ENCODE results near the gene KRT17.

KRT17 gene

GRCh38 chr17:41653421-41653820 is 29.0 kb upstream of the KRT17 start:
- no peak for DNase-seq (ENCODE audit: low read depth)
- no peak overlapping the region for H3K4me3 ChIP-seq (ENCODE audit: low read length)
- TF ChIP-seq CTCF (conservative IDR thresholded peaks at IDR 0.05; ENCODE audit: low read depth, low read length) = no peak

- no peak for TF ChIP-seq CTCF (conservative IDR thresholded peaks at IDR 0.05; ENCODE audit: low read depth, low read length)
- no peak overlapping the region for H3K4me3 ChIP-seq (ENCODE audit: low read length)
- DNase-seq (ENCODE audit: low read depth) = no peak
These were observed 28.1 kb upstream of the KRT17 start for GRCh38 chr17:41652461-41652970.

- no peak for TF ChIP-seq CTCF (conservative IDR thresholded peaks at IDR 0.05; ENCODE audit: low read depth, low read length)
- H3K4me3 ChIP-seq (ENCODE audit: low read length) = no peak overlapping the region
- peak; percentile 71 for DNase-seq (ENCODE audit: low read depth)
These were observed 27.5 kb upstream of the KRT17 start for GRCh38 chr17:41651625-41652460.

GRCh38 chr17:41650794-41651624 is 26.6 kb upstream of the KRT17 start:
- TF ChIP-seq CTCF (conservative IDR thresholded peaks at IDR 0.05; ENCODE audit: low read depth, low read length) = no peak
- DNase-seq (ENCODE audit: low read depth) = no peak
- H3K4me3 ChIP-seq (ENCODE audit: low read length) = no peak overlapping the region

GRCh38 chr17:41649923-41650519 is 25.6 kb upstream of the KRT17 start:
- H3K4me3 ChIP-seq (ENCODE audit: low read length) = no peak overlapping the region
- DNase-seq (ENCODE audit: low read depth) = no peak
- no peak for TF ChIP-seq CTCF (conservative IDR thresholded peaks at IDR 0.05; ENCODE audit: low read depth, low read length)

GRCh38 chr17:41648411-41649195 is 24.2 kb upstream of the KRT17 start:
- DNase-seq (ENCODE audit: low read depth) = no peak
- peak; percentile 91 for TF ChIP-seq CTCF (conservative IDR thresholded peaks at IDR 0.05; ENCODE audit: low read depth, low read length)
- peak overlapping the region; percentile 32 for H3K4me3 ChIP-seq (ENCODE audit: low read length)
